GM23338 (cell line): ENCODE results near the gene GPR32. TPM values are rescaled to one million over a fixed set of nuclear protein-coding genes. Genes with fewer than 3 reads are reported as not detected.

Experiments used
- ATAC-seq: fragments of 200-7000 bp; cut with Tn5 transposase; 3 replicates; pipeline ENCODE4 v1.9.1; 2020
- DNase-seq: peaks from one replicate; pipeline ENCODE4 v3.0.0-alpha.2; 2015; ENCODE audit warnings: low spot score
- H2AFZ ChIP-seq: fragments of 200-600 bp; sonication (generic); 2 replicates; pipeline ENCODE4 v1.8.0; 2016; ENCODE audit warnings: antibody characterized with exemption, mild to moderate bottlenecking, moderate library complexity
- H3F3A ChIP-seq: fragments of 200-600 bp; sonication (generic); replicated peaks from 2 replicates; pipeline ENCODE4 v1.8.0; 2017; ENCODE audit warnings: antibody characterized with exemption, mixed run types, low read depth
- H3K27ac ChIP-seq: fragments of 200-600 bp; sonication (generic); 2 replicates; pipeline ENCODE4 v1.6.1; 2016; ENCODE audit warnings: low read depth
- H3K27me3 ChIP-seq: fragments of 200-600 bp; sonication (generic); 2 replicates; pipeline ENCODE4 v1.8.0; 2016; ENCODE audit warnings: mild to moderate bottlenecking, mixed run types, moderate library complexity; ENCODE audit not compliant: insufficient read depth
- H3K36me3 ChIP-seq: fragments of 200-600 bp; sonication (generic); 2 replicates; pipeline ENCODE4 v1.8.0; 2016; ENCODE audit warnings: mild to moderate bottlenecking; ENCODE audit not compliant: insufficient read depth
- H3K4me1 ChIP-seq: fragments of 200-600 bp; sonication (generic); 2 replicates; pipeline ENCODE4 v1.8.0; 2016; ENCODE audit warnings: mild to moderate bottlenecking, moderate library complexity; ENCODE audit not compliant: insufficient read depth
- H3K4me2 ChIP-seq: fragments of 200-600 bp; sonication (generic); 2 replicates; pipeline ENCODE4 v1.7.1; 2017; ENCODE audit warnings: mixed run types
- H3K4me3 ChIP-seq: fragments of 200-600 bp; sonication (generic); 2 replicates; pipeline ENCODE4 v1.6.1; 2016; ENCODE audit warnings: mixed run types
- H3K79me2 ChIP-seq: fragments of 200-600 bp; sonication (generic); replicated peaks from 2 replicates; pipeline ENCODE4 v1.8.0; 2017; ENCODE audit warnings: mild to moderate bottlenecking; ENCODE audit not compliant: insufficient read depth
- H3K9me2 ChIP-seq: fragments of 200-600 bp; sonication (generic); 2 replicates; pipeline ENCODE4 v1.8.0; 2017; ENCODE audit not compliant: insufficient read depth
- H4K20me1 ChIP-seq: fragments of 200-600 bp; sonication (generic); replicated peaks from 2 replicates; pipeline ENCODE4 v1.8.0; 2017; ENCODE audit warnings: mild to moderate bottlenecking; ENCODE audit not compliant: insufficient read depth
- H3K27ac Mint-ChIP-seq: 2 replicates; pipeline ENCODE4 v1.8.0; 2020; ENCODE audit warnings: inconsistent platforms, mild to moderate bottlenecking, moderate library complexity, mixed read lengths
- H3K27me3 Mint-ChIP-seq: 3 replicates; pipeline ENCODE4 v1.8.0; 2022; ENCODE audit warnings: low read depth, mild to moderate bottlenecking, moderate library complexity, mixed read lengths, inconsistent platforms; ENCODE audit not compliant: insufficient read depth, poor library complexity
- H3K36me3 Mint-ChIP-seq: 3 replicates; pipeline ENCODE4 v1.8.0; 2021; ENCODE audit warnings: low read depth, mild to moderate bottlenecking, inconsistent platforms, moderate library complexity, mixed read lengths
- H3K4me1 Mint-ChIP-seq: 3 replicates; pipeline ENCODE4 v1.8.0; 2020; ENCODE audit warnings: mild to moderate bottlenecking, inconsistent platforms, mixed read lengths
- H3K4me3 Mint-ChIP-seq: 3 replicates; pipeline ENCODE4 v1.8.0; 2021; ENCODE audit warnings: moderate library complexity, mild to moderate bottlenecking, inconsistent platforms, mixed read lengths
- H3K9me3 Mint-ChIP-seq: 3 replicates; pipeline ENCODE4 v1.8.0; 2020; ENCODE audit warnings: moderate library complexity, mild to moderate bottlenecking, inconsistent platforms, mixed read lengths
- CREB1 ChIP-seq: fragments of 250-450 bp; sonication (Bioruptor Pico); IDR thresholded peaks from 2 replicates; pipeline ENCODE4 v1.5.0; 2020; ENCODE audit warnings: low read depth, mild to moderate bottlenecking, moderate library complexity
- CTCF ChIP-seq, 2 experiments: fragments of 200-600 bp in 1 of 2; sonication (generic) in 1 of 2; conservative IDR thresholded peaks; 2 replicates each; pipeline versions ENCODE4 v1.5.1 to v1.6.1; 2016 to 2017; ENCODE audit warnings: antibody characterized with exemption in 2 of 2, low read depth in 2 of 2, mild to moderate bottlenecking in 2 of 2, moderate library complexity in 1 of 2
- EZH2 ChIP-seq: fragments of 200-600 bp; sonication (generic); IDR thresholded peaks from one replicate; pipeline ENCODE4 v1.8.0; 2017; ENCODE audit warnings: antibody characterized with exemption, mild to moderate bottlenecking, low read depth; ENCODE audit not compliant: unreplicated experiment
- POLR2AphosphoS5 ChIP-seq: IDR thresholded peaks from 2 replicates; pipeline ENCODE4 v1.6.1; 2016; ENCODE audit warnings: antibody characterized with exemption, low read depth
- polyA plus RNA-seq: library from polyadenylated mRNA; unstranded; fragments of >200 nt; fragmentation: Nextera tagmentation; extraction: Ambion mirVana; gene quantifications from 2 replicates; pipeline ENCODE4 v1.2.1, GENCODE V29; 2016
- total RNA-seq: library from RNA; depleted of rRNA; stranded (reverse); fragments of >200 nt; shearing (Covaris generic); gene quantifications from 2 replicates; pipeline ENCODE4 v1.2.3, GENCODE V29; 2014

Gene GPR32
- total and polyA plus RNA-seq, 2 experiments from 2014 or later = not detected

- no peak overlapping the region for H3K4me2 ChIP-seq
- peaks cover 47% of the 10 kb centered on the region for H3F3A ChIP-seq
- H3K27ac ChIP-seq = peak overlapping the region; percentile 90
- Mint-ChIP-seq H3K4me1 (peaks cover 9% of the 10 kb centered on the region; the same call in 2 of the 3 replicates), H3K36me3 (peaks cover 47% of the 10 kb centered on the region), H3K4me3 (no peak overlapping the region), H3K9me3 (peaks cover 6% of the 10 kb centered on the region), H3K27ac (peak overlapping the region; percentile 79; the same call in 1 of the 2 replicates), H3K27me3 (peaks cover 34% of the 10 kb centered on the region)
- H3K79me2 ChIP-seq = peaks cover 14% of the 10 kb centered on the region
- H2AFZ ChIP-seq = no peak overlapping the region
- H3K36me3 ChIP-seq = peaks cover 10% of the 10 kb centered on the region
- no peak overlapping the region for H3K4me3 ChIP-seq
- TF ChIP-seq EZH2 (no peak), POLR2AphosphoS5 (peak; percentile 48)
- H3K9me2 ChIP-seq = no peaks in the 10 kb centered on the region
- peaks cover 49% of the 10 kb centered on the region for H4K20me1 ChIP-seq
- peaks cover 9% of the 10 kb centered on the region for H3K4me1 ChIP-seq
- no peak for DNase-seq
- no peaks in the 10 kb centered on the region for H3K27me3 ChIP-seq
- no peak for ATAC-seq
Observed at GRCh38 chr19:50795664-50796073, 25.4 kb downstream of the GPR32 start.

- DNase-seq = peak; percentile 52
Observed at GRCh38 chr19:50796128-50796633, 25.9 kb downstream of the GPR32 start.

More at GRCh38 chr19:50796128-50796633, 25.9 kb downstream of the GPR32 start:
- peaks cover 31% of the 10 kb centered on the region for H3K27me3 Mint-ChIP-seq
- Histone ChIP-seq H3K4me3 (no peak overlapping the region), H3K79me2 (peaks cover 19% of the 10 kb centered on the region), H3K4me1 (peaks cover 9% of the 10 kb centered on the region), H3K9me2 (no peaks in the 10 kb centered on the region), H3K36me3 (peaks cover 14% of the 10 kb centered on the region), H3F3A (peaks cover 52% of the 10 kb centered on the region), H2AFZ (no peak overlapping the region), H3K27me3 (no peaks in the 10 kb centered on the region), H3K27ac (peak overlapping the region; percentile 90), H4K20me1 (peaks cover 54% of the 10 kb centered on the region), H3K4me2 (no peak overlapping the region)
- peak; percentile 30 to 47; a peak in 3 of 4 replicates for TF ChIP-seq CTCF (conservative IDR thresholded peaks at IDR 0.05; ENCODE audit: low read depth in 2 of 2)
- peak; percentile 45; the same call in 1 of the 2 replicates for TF ChIP-seq POLR2AphosphoS5
- TF ChIP-seq CREB1 (CRISPR knock-in tag) = no peak
- H3K27ac Mint-ChIP-seq = peak overlapping the region; percentile 79; the same call in 1 of the 2 replicates
- peaks cover under 1% of the 10 kb centered on the region for H3K9me3 Mint-ChIP-seq
- H3K36me3 Mint-ChIP-seq = peaks cover 52% of the 10 kb centered on the region
- no peak overlapping the region for H3K4me3 Mint-ChIP-seq
- peaks cover 14% of the 10 kb centered on the region for H3K4me1 Mint-ChIP-seq
- ATAC-seq = peak; percentile 21
